Gastrocnemius medialis (tissue), 4 donors: Measurements from ENCODE around the gene ATP13A3.

ENCODE experiments used
- POLR2A ChIP-seq, 2 donors: fragments of 450-650 bp; IDR thresholded peaks; one replicate each; pipeline ENCODE4 v1.6.1; 2017; ENCODE audit warnings: antibody characterized with exemption in 2 of 2, mild to moderate bottlenecking in 2 of 2, moderate library complexity in 2 of 2
- TF ChIP-seq, protein P1 (sequence below), 5 experiments: fragments of 450-650 bp in 3 of 5; fragments of 200-600 bp in 2 of 5; sonication (generic) in 2 of 5; IDR thresholded peaks in 4 of 5; conservative IDR thresholded peaks in 1 of 5; 1 replicate in 4 of 5; 2 replicates in 1 of 5; pipeline ENCODE4 v1.5.1; 2016 to 2019; ENCODE audit warnings: antibody characterized with exemption in 5 of 5, mild to moderate bottlenecking in 3 of 5, moderate library complexity in 3 of 5

DNA sequence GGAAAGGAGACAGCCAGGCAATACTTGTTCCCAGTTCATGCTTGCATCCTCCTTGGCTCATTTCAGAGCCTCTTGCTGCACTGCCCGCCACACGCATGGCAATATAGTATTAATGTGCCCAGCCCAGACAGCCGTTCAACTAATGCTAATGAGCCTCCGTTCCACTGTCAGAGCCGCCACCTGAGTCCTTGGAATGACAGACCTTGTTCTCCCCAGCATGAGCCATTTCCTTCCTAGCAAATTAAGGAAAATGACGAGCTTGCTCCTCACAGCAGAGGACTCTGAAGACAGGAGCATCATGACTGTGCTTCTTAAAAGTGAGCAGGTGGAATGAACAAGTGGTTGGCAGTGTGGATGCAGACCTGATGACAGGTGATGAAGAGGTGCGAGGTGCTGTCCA is 106.5 kb downstream of the ATP13A3 start:
- TF ChIP-seq, protein P1, sequence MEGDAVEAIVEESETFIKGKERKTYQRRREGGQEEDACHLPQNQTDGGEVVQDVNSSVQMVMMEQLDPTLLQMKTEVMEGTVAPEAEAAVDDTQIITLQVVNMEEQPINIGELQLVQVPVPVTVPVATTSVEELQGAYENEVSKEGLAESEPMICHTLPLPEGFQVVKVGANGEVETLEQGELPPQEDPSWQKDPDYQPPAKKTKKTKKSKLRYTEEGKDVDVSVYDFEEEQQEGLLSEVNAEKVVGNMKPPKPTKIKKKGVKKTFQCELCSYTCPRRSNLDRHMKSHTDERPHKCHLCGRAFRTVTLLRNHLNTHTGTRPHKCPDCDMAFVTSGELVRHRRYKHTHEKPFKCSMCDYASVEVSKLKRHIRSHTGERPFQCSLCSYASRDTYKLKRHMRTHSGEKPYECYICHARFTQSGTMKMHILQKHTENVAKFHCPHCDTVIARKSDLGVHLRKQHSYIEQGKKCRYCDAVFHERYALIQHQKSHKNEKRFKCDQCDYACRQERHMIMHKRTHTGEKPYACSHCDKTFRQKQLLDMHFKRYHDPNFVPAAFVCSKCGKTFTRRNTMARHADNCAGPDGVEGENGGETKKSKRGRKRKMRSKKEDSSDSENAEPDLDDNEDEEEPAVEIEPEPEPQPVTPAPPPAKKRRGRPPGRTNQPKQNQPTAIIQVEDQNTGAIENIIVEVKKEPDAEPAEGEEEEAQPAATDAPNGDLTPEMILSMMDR (IDR thresholded peaks at IDR 0.05 in 4 of 5, conservative IDR thresholded peaks at IDR 0.05 in 1 of 5): no peak
- no peak for TF ChIP-seq POLR2A (IDR thresholded peaks at IDR 0.05)
